Tibial nerve (tissue), 4 donors: ENCODE data around the gene ANO4. TPM values are rescaled to one million over a fixed set of nuclear protein-coding genes. Genes with fewer than 3 reads are reported as not detected.

ENCODE experiments used
- DNase-seq, 2 donors: peaks; one replicate each; pipeline ENCODE4 v3.0.0-alpha.2; 2019; ENCODE audit warnings: low spot score in 2 of 2
- H3K27ac ChIP-seq, 4 donors: fragments of 200-600 bp; sonication (generic) in 3 of 4; one replicate each; pipeline ENCODE4 v1.5.1; 2017 to 2019; ENCODE audit warnings: mild to moderate bottlenecking in 1 of 4
- H3K27me3 ChIP-seq, 2 donors: fragments of 200-600 bp; sonication (generic) in 1 of 2; one replicate each; pipeline versions ENCODE4 v1.5.1 to v1.6.0; 2017 to 2019
- H3K36me3 ChIP-seq, 3 donors: fragments of 200-600 bp; sonication (generic); one replicate each; pipeline ENCODE4 v1.5.1; 2018 to 2019
- H3K4me1 ChIP-seq, 4 donors: fragments of 200-600 bp; sonication (generic) in 3 of 4; one replicate each; pipeline ENCODE4 v1.5.1; 2017 to 2019
- H3K4me3 ChIP-seq, 4 donors: fragments of 200-600 bp; sonication (generic) in 3 of 4; one replicate each; pipeline ENCODE4 v1.5.1; 2017 to 2019; ENCODE audit warnings: mild to moderate bottlenecking in 1 of 4, moderate library complexity in 1 of 4
- H3K9me3 ChIP-seq, 4 donors: fragments of 200-600 bp; sonication (generic) in 3 of 4; one replicate each; pipeline ENCODE4 v1.5.1; 2017 to 2019
- CTCF ChIP-seq, 5 experiments: fragments of 200-600 bp in 3 of 5; fragments of 450-650 bp in 2 of 5; sonication (generic) in 3 of 5; IDR thresholded peaks; one replicate each; pipeline ENCODE4 v1.5.1; 2016 to 2019; ENCODE audit warnings: antibody characterized with exemption in 5 of 5, mild to moderate bottlenecking in 3 of 5, moderate library complexity in 2 of 5
- EP300 ChIP-seq, 2 donors: sonication (generic); formaldehyde crosslinking; IDR thresholded peaks; one replicate each; pipeline ENCODE4 v1.6.1; 2017; ENCODE audit warnings: antibody characterized with exemption in 2 of 2, mild to moderate bottlenecking in 1 of 2
- POLR2A ChIP-seq, 2 donors: fragments of 450-650 bp; IDR thresholded peaks; one replicate each; pipeline ENCODE4 v1.6.1; 2017; ENCODE audit warnings: antibody characterized with exemption in 2 of 2, mild to moderate bottlenecking in 2 of 2, moderate library complexity in 2 of 2
- WGBS, 2 donors: methylation state at CpG; one replicate each; pipeline ENCODE4 v1.1.5; 2018; 5-methylcytosine and 5-hydroxymethylcytosine counted together
- total RNA-seq, 4 donors: library from RNA; depleted of rRNA; stranded (reverse); fragments of >200 nt; gene quantifications; one replicate each; pipeline ENCODE4 v1.1.0, GENCODE V29; 2016

ANO4 gene
- total RNA-seq, 4 donors from 2014 or later = 0.63 to 3.9 (median 1.3) TPM; not detected in 1

- Histone ChIP-seq H3K4me3 (no peak overlapping the region), H3K4me1 (peaks cover 0 to 4% (median 0%) of the 10 kb centered on the region in 4 donors), H3K9me3 (no peaks in the 10 kb centered on the region), H3K27me3 (no peaks in the 10 kb centered on the region), H3K27ac (no peak overlapping the region), H3K36me3 (no peaks in the 10 kb centered on the region)
- WGBS, 2 donors = 72 to 75% methylated on average over 1 of the region's 1 CpG
- TF ChIP-seq POLR2A (IDR thresholded peaks at IDR 0.05) = no peak
- no peak for DNase-seq
These were observed 46.2 kb downstream of the ANO4 start for GRCh38 chr12:100840748-100841147.

GRCh38 chr12:100842156-100842555 is 47.6 kb downstream of the ANO4 start:
- Histone ChIP-seq H3K27ac (no peak overlapping the region), H3K4me3 (no peak overlapping the region), H3K9me3 (no peaks in the 10 kb centered on the region), H3K4me1 (peaks cover 0 to 4% (median 0%) of the 10 kb centered on the region in 4 donors), H3K27me3 (no peaks in the 10 kb centered on the region), H3K36me3 (no peaks in the 10 kb centered on the region)
- WGBS, 2 donors = 17 to 25% methylated on average over 1 of the region's 1 CpG
- TF ChIP-seq EP300 (IDR thresholded peaks at IDR 0.05) = no peak
- no peak for TF ChIP-seq CTCF (IDR thresholded peaks at IDR 0.05)
- TF ChIP-seq POLR2A (IDR thresholded peaks at IDR 0.05) = no peak
- no peak for DNase-seq

- Histone ChIP-seq H3K4me1 (peaks cover 0 to 4% (median 0%) of the 10 kb centered on the region in 4 donors), H3K36me3 (no peaks in the 10 kb centered on the region), H3K27me3 (no peaks in the 10 kb centered on the region), H3K27ac (no peak overlapping the region), H3K4me3 (no peak overlapping the region), H3K9me3 (no peaks in the 10 kb centered on the region)
- no peak for DNase-seq
- TF ChIP-seq POLR2A (IDR thresholded peaks at IDR 0.05) (no peak), CTCF (IDR thresholded peaks at IDR 0.05) (no peak), EP300 (IDR thresholded peaks at IDR 0.05) (no peak)
- WGBS, 2 donors = 60 to 86% methylated on average over 2 of the region's 2 CpGs
These were observed 48.5 kb downstream of the ANO4 start for GRCh38 chr12:100843061-100843460.

GRCh38 chr12:100845095-100845494 is 50.5 kb downstream of the ANO4 start:
- 56 to 60% methylated on average over 3 of the region's 3 CpGs for WGBS, 2 donors
- no peak for TF ChIP-seq EP300 (IDR thresholded peaks at IDR 0.05)
- TF ChIP-seq CTCF (IDR thresholded peaks at IDR 0.05) = no peak
- no peak for TF ChIP-seq POLR2A (IDR thresholded peaks at IDR 0.05)
- no peak overlapping the region for H3K27ac ChIP-seq
- DNase-seq = no peak
- H3K27me3 ChIP-seq = no peaks in the 10 kb centered on the region
- H3K4me3 ChIP-seq = no peak overlapping the region
- no peaks in the 10 kb centered on the region for H3K9me3 ChIP-seq
- no peaks in the 10 kb centered on the region for H3K36me3 ChIP-seq
- peaks cover 0 to 4% (median 0%) of the 10 kb centered on the region in 4 donors for H3K4me1 ChIP-seq

- Histone ChIP-seq H3K9me3 (no peaks in the 10 kb centered on the region), H3K27me3 (no peaks in the 10 kb centered on the region), H3K36me3 (no peaks in the 10 kb centered on the region), H3K27ac (no peak overlapping the region), H3K4me1 (no peaks in the 10 kb centered on the region), H3K4me3 (no peak overlapping the region)
- TF ChIP-seq EP300 (IDR thresholded peaks at IDR 0.05) = no peak
- TF ChIP-seq POLR2A (IDR thresholded peaks at IDR 0.05) = no peak
- no peak for TF ChIP-seq CTCF (IDR thresholded peaks at IDR 0.05)
- 41 to 52% methylated on average over 3 of the region's 3 CpGs for WGBS, 2 donors
- DNase-seq = no peak
These were observed 57.1 kb downstream of the ANO4 start for GRCh38 chr12:100851637-100852036.

- H3K27me3 ChIP-seq = no peaks in the 10 kb centered on the region
- H3K27ac ChIP-seq = no peak overlapping the region
- H3K4me3 ChIP-seq = no peak overlapping the region
- no peaks in the 10 kb centered on the region for H3K36me3 ChIP-seq
- no peaks in the 10 kb centered on the region for H3K4me1 ChIP-seq
- no peaks in the 10 kb centered on the region for H3K9me3 ChIP-seq
- DNase-seq = no peak
- WGBS, 2 donors = 69 to 71% methylated on average over 4 of the region's 4 CpGs
- no peak for TF ChIP-seq CTCF (IDR thresholded peaks at IDR 0.05)
- no peak for TF ChIP-seq POLR2A (IDR thresholded peaks at IDR 0.05)
- TF ChIP-seq EP300 (IDR thresholded peaks at IDR 0.05) = no peak
These were observed 62.8 kb downstream of the ANO4 start for GRCh38 chr12:100857418-100857817.
